ENCODE measurements around the gene SCN5A.

SCN5A gene

DNA sequence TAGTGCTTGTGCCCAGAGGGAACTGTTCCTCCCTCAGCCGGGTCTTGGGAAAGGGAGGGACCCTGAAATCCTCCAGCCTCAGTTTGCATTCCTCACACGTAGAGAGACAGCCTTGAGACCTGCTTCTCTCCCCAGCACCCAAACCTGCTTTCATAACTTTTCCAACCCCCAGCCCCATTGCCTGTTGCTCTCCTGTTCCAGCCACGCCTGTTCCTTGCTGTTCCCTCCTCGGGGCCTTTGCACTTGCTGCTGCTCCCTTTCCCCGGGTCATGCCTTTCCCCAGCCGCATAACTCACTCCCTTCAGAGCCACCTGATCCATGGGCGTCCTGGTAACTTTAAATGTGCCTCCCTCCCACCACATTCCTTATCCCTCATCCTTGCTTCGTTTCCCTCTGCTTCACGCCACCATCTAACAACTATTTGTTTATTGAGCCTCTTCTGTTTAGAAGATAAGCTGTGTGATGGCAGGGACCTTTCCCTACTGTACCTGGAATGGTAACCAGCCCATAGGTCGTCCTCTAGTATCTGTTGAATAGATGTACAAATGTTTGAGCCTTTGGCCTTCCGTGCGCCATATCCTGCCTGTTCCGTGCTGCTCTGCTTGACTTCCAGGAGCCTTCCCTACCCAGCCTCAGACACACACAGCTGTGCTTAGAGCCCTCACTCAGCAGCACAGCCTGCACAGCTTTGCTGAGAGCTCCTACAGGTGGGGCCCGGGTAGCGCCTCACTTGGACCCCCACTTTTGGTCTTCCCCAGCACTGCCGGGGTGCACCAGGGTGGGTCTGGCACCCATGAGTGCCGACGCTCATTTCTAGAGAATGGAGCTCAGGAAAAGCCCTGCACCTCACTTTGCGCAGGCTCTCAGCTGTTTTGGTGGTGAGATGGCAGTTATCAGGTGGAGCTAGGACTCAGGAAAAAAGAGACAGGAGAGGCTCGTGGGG is 60.2 kb downstream of the SCN5A start:
- Mint-ChIP-seq H3K4me3 (no peak overlapping the region), H3K36me3 (ENCODE audit: low read depth) (no peaks in the 10 kb centered on the region), H3K27ac (no peak overlapping the region), H3K9me3 (no peaks in the 10 kb centered on the region), H3K27me3 (ENCODE audit: low read depth) (peaks cover 7% of the 10 kb centered on the region), H3K4me1 (ENCODE audit: low read depth) (no peaks in the 10 kb centered on the region)

DNA sequence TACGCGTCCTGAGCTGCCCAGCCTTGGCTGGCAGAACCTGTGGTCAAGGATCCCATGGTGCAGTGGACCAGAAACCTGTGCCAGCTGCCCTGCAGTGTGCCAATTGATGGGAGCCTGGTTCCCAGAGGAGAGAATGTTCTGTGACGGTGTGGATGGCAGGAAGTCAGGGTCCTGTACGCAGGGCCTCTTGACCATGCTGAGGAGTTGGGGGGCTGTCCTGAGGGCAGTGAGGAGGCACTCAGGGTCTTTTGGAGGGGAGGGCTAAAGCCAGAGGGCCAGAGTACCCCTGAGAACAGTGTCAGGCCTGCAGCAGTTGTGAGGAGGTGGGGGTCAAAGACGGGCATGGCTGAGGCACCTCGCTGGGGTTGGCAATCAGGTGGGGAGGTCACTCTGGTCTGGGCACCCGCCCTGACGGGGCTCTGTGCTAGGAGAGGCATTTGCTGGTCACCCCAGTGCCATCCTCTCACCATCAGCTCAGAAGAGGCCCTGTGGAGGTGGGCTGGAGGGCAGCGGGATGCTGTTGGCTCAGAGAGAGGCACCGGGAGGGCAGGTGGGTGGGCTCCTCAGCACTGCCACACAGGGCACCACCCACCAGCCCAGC is 61.0 kb downstream of the SCN5A start:
- no peaks in the 10 kb centered on the region for H3K9me3 Mint-ChIP-seq
- peaks cover 1% of the 10 kb centered on the region for H3K27me3 Mint-ChIP-seq (ENCODE audit: low read depth)
- H3K4me1 Mint-ChIP-seq (ENCODE audit: low read depth) = no peaks in the 10 kb centered on the region
- H3K27ac Mint-ChIP-seq = no peak overlapping the region
- H3K36me3 Mint-ChIP-seq (ENCODE audit: low read depth) = no peaks in the 10 kb centered on the region
- H3K4me3 Mint-ChIP-seq = no peak overlapping the region

DNA sequence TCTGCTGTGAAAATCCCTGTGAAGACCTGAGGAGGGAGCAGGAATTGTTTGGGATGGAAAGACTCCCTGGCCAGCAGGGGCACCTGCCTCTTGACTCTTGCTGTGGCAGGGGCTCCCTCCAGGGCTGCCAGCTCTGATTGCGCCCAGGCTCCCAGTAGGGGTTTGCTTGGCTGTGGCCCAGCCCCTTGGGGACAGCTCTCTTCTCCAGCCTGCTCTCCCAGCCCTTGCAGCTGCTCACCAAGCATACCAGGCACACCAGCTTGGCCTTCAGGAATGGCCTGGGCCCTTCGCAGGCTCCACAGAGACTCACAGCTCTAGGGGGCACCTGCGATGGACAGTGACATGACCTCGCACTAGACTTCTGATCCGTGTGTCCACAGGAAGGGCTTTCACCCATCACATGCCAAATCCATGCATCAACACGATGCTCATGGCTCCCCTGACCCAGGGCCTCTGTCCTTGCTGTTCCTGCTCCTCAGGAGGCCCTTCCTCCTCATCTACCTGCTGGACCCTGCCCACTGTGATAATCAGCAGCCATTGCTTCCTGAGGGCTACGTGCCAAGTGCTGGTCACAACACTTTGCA is 61.8 kb downstream of the SCN5A start:
- Mint-ChIP-seq H3K27ac (no peak overlapping the region), H3K36me3 (ENCODE audit: low read depth) (no peaks in the 10 kb centered on the region), H3K4me3 (no peak overlapping the region), H3K27me3 (ENCODE audit: low read depth) (no peaks in the 10 kb centered on the region), H3K4me1 (ENCODE audit: low read depth) (no peaks in the 10 kb centered on the region), H3K9me3 (no peaks in the 10 kb centered on the region)

DNA sequence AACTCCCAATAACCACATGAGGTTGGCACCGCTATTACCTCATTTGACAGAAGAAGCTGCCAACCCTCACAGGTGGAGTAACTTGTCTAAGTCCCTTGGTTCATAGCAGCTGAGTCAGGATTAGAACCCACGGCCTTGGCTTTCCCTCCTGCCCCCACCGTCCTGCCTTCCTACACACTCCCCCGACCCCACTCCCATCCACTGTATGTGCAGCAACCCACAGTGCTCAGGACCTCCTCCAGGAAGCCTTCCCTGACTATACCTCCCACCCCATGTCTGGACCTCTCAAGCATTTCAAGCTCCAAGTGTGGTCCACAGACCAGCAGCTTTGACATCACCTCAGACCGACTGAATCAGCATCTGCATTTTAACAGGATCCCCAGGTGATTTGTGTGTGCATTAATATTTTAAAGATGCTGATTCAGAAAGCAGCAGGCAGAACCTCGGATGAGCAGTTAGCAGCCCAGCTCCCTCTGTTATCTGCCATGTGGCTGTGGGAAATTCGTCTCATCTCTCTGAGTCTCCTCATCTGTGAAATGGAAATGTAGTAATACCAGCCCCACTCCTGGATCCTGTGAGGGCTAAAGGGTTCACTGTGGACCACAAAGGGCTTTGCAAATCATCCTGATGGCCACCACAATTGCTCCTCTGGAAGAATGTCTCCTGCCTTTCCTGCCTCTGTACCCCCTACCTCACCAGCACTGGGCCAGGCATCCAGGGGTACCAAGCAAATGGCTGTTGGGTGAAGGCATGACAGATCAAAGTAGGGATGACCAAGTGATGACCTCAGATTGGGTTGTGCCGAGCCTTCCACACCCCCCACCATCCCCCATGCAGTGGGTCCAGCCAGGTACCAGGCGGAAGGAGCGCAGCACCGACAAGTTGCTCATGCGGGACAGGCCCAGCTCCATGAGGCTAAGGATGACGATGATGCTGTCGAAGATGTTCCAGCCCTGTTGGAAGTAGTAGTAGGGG is 62.7 kb downstream of the SCN5A start:
- H3K9me3 Mint-ChIP-seq = no peaks in the 10 kb centered on the region
- no peak overlapping the region for H3K4me3 Mint-ChIP-seq
- H3K36me3 Mint-ChIP-seq (ENCODE audit: low read depth) = no peaks in the 10 kb centered on the region
- H3K27me3 Mint-ChIP-seq (ENCODE audit: low read depth) = no peaks in the 10 kb centered on the region
- no peak overlapping the region for H3K27ac Mint-ChIP-seq
- no peaks in the 10 kb centered on the region for H3K4me1 Mint-ChIP-seq (ENCODE audit: low read depth)

DNA sequence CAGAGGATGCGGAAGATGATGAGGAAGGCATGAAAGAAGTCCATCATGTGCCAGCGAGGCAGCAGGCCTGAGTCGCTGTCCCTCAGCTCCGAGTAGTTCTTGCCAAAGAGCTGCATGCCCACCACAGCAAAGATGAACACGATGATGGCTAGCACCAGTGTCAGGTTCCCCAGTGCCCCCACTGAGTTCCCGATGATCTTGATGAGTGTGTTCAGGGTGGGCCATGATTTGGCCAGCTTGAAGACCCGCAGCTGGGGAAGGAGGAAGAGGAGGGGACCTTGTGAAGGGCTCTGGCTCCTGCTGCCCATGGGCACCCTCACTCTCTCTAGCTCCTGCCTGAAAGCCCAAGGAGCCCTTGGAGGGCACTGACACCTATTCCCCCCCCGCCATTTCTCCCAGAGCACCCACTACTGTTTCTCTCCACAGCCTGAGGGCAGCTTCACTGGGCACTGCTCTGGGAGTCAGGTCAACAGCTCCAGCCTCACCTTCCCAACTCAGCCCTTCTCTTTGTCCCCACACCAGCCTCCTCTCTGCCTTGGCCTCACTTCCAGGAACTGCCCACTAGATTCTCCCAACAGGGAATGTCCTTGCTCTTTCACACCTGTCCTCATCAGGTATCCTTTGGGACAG is 63.6 kb downstream of the SCN5A start:
- H3K27ac Mint-ChIP-seq = no peak overlapping the region
- no peaks in the 10 kb centered on the region for H3K36me3 Mint-ChIP-seq (ENCODE audit: low read depth)
- H3K4me3 Mint-ChIP-seq = no peak overlapping the region
- H3K27me3 Mint-ChIP-seq (ENCODE audit: low read depth) = no peaks in the 10 kb centered on the region
- no peaks in the 10 kb centered on the region for H3K4me1 Mint-ChIP-seq (ENCODE audit: low read depth)
- no peaks in the 10 kb centered on the region for H3K9me3 Mint-ChIP-seq

DNA sequence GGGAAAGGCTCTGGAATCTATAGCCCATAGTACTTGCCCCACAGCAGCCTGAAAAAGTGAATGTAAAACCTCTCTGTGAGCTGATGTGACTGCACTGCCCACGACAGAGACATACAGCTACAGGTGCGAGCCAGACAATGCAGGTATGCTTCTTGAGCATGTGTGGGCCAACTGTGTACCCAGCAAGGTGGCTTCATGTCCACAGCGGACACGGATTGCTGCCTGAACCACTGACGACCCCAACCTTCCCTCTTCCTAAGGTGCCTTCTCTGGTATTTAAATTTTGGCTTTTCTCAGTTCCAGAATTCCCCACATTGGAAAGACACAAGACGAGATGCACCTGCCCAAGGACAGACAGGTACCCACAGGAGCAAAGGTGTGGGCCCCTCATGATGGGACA is 65.8 kb downstream of the SCN5A start:
- H3K4me1 Mint-ChIP-seq (ENCODE audit: low read depth) = no peaks in the 10 kb centered on the region
- H3K9me3 Mint-ChIP-seq = no peaks in the 10 kb centered on the region
- H3K27me3 Mint-ChIP-seq (ENCODE audit: low read depth) = no peaks in the 10 kb centered on the region
- H3K36me3 Mint-ChIP-seq (ENCODE audit: low read depth) = no peaks in the 10 kb centered on the region
- no peak overlapping the region for H3K4me3 Mint-ChIP-seq
- H3K27ac Mint-ChIP-seq = no peak overlapping the region

DNA sequence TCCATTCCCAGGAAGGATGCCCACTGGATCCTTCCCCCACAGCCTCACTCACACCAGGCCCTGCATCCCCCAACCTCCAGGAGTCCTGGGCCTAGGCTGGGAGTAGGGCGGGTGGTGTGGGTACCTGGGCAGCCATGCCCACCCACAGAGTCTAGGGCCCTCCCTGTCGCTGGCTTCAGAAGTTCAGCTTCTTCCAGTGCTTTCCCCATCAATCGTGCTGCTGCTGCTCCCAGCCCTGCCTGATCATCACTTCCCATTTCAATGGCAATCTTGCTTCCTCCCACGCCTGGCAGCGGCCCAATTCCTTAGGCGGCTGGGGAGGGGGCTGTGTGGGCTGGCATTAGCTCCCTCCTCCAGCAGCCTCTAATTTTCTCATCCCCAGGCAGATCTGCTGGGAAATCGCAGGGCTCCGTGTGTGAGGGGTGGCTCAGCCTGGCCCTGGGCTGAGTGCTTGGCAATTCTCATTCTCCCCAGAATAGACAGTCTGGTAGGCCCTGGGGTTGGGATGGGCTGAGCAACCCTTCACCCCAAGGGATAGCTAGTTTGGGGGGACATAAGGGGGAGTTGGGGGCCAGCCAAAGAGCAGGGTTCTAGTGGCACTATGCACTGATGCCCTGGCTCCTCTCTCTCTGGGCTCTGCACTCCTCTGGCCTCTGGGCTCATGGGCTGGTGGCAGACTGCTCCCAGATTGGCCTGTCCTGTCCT is 66.4 kb downstream of the SCN5A start:
- no peak overlapping the region for H3K27ac Mint-ChIP-seq
- H3K4me1 Mint-ChIP-seq (ENCODE audit: low read depth) = no peaks in the 10 kb centered on the region
- H3K4me3 Mint-ChIP-seq = no peak overlapping the region
- H3K9me3 Mint-ChIP-seq = no peaks in the 10 kb centered on the region
- H3K27me3 Mint-ChIP-seq (ENCODE audit: low read depth) = no peaks in the 10 kb centered on the region
- H3K36me3 Mint-ChIP-seq (ENCODE audit: low read depth) = no peaks in the 10 kb centered on the region

DNA sequence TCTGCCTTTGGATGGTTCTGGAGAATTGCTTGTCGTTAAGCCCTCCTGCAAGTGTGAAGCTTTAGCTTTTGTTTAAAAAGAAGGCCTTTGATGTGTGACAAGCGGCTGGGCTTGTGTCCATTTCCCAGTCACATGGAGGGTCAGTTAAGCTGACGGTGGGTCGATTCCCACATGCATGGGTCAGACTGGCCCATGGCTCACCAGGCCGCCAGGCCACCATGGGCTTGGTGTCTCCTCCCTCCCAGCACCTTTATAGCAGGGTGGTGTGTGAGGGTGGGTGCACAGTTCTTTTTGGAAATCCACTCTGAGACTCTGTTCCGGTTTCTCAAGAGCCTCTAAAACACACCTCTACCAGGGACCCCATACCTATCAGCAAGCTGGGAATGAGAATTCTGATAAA is 67.2 kb downstream of the SCN5A start:
- H3K4me1 Mint-ChIP-seq (ENCODE audit: low read depth) = no peaks in the 10 kb centered on the region
- no peak overlapping the region for H3K27ac Mint-ChIP-seq
- H3K27me3 Mint-ChIP-seq (ENCODE audit: low read depth) = no peaks in the 10 kb centered on the region
- no peaks in the 10 kb centered on the region for H3K36me3 Mint-ChIP-seq (ENCODE audit: low read depth)
- H3K4me3 Mint-ChIP-seq = no peak overlapping the region
- no peaks in the 10 kb centered on the region for H3K9me3 Mint-ChIP-seq

DNA sequence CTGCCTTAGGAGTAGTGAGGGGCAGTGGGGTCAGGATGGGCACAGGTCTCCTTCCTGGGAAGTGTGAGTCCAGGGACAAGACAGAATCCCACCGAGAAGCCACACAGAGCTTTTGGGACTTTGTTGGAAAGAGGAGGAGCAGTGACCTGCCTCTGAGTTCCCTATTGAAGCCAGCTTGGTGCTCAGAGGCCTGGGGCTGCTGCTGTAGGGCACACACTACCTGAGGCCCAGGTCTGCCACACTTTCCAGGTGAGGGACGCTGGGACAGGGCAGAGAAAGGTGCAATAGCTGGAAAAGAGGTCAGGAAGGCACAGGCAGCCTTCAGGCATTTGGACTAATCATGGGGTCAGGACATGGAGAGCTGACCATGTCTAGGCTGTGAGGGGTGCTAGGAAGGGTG is 67.7 kb downstream of the SCN5A start:
- no peaks in the 10 kb centered on the region for H3K4me1 Mint-ChIP-seq (ENCODE audit: low read depth)
- H3K4me3 Mint-ChIP-seq = no peak overlapping the region
- H3K27ac Mint-ChIP-seq = no peak overlapping the region
- no peaks in the 10 kb centered on the region for H3K36me3 Mint-ChIP-seq (ENCODE audit: low read depth)
- H3K27me3 Mint-ChIP-seq (ENCODE audit: low read depth) = no peaks in the 10 kb centered on the region
- no peaks in the 10 kb centered on the region for H3K9me3 Mint-ChIP-seq

DNA sequence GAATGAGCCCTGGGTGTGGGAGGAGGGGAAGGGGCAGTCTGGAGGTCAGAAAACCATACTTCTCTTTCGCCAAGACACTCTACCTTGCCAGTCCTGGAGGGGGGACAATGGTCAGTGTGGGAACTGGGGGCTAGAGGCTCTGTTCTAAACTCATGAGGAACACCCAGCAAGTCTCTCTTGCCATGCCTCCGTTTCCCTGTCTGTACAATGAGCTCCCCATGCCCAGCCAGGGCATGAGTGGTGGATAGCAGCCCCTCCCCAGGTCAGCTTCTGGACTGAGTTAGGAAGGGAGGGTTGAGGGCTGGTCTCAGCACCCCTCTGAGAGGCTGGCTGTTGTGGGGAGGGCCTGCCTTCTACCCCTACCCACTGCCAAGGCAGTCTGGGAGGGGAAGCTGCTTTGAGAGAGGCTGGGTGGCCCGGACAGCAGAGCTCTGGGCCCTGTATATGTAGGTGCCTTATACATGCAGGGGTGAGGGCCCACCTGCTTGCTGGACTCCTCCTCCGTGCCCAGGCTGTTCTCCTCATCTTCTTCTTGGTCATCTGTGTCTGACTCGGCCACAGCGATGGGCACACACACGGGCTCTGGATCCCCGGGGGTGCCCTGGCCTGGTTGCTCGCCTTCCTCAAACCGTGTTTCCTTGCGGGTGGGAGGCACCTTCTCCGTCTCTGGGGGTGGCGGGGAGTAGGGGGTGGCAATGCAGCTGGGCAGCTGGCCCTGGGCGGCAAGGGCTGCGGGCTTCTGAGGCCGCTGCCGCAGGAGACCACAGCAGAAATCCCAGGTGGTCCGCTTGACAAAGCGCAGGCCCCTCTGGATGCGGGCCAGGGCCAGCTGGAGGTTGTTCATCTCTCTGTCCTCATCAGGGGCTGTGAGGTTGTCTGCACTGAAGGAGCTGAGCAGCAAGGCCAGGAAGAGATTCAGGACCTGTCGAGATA is 68.8 kb downstream of the SCN5A start:
- no peaks in the 10 kb centered on the region for H3K36me3 Mint-ChIP-seq (ENCODE audit: low read depth)
- no peaks in the 10 kb centered on the region for H3K27me3 Mint-ChIP-seq (ENCODE audit: low read depth)
- no peaks in the 10 kb centered on the region for H3K4me1 Mint-ChIP-seq (ENCODE audit: low read depth)
- no peaks in the 10 kb centered on the region for H3K9me3 Mint-ChIP-seq
- H3K4me3 Mint-ChIP-seq = no peak overlapping the region
- H3K27ac Mint-ChIP-seq = no peak overlapping the region

DNA sequence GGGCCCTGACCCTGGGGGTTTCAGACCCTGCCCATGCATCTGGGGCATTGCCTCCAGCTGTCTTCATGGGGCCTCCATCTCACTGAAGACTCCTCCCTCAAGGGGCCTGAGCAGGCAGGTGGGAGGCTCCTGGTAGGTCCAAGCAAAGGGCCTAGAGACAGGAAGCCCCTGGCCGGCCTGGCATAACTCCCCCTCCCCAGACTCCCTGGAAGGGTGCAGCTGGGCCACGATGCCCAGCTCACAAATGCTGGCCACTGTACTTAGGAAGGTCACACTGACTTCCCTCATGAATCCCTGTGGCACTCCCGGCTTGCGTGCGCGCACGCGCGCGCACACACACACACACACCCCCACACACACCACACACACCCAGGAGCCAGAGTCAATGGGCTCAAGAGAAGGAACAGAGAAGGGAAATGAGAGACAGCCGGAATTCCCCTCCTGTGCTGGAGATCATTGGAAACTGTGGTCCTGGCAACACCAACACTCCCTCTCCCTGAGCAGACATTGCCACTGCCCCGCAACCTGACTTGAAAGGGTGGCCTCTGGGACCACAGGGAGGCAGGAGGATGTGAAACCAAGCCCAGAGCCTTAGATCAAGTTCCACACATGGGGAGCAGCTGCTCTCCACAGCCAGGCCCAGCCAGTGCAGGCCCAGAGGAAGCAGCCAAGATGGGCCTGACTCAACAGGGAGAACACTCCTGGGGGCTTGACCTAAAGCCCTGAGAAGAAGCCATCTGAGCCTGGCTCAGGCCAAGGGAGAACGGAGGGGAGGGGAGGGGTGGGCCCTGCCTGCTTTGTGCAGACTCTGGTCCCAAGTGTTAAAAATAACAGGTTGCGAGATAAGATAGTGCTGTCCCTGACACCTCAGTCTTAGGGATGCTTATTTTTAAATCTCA is 69.7 kb downstream of the SCN5A start:
- Mint-ChIP-seq H3K27ac (no peak overlapping the region), H3K27me3 (ENCODE audit: low read depth) (no peaks in the 10 kb centered on the region), H3K4me1 (ENCODE audit: low read depth) (no peaks in the 10 kb centered on the region), H3K9me3 (no peaks in the 10 kb centered on the region), H3K36me3 (ENCODE audit: low read depth) (no peaks in the 10 kb centered on the region), H3K4me3 (no peak overlapping the region)

DNA sequence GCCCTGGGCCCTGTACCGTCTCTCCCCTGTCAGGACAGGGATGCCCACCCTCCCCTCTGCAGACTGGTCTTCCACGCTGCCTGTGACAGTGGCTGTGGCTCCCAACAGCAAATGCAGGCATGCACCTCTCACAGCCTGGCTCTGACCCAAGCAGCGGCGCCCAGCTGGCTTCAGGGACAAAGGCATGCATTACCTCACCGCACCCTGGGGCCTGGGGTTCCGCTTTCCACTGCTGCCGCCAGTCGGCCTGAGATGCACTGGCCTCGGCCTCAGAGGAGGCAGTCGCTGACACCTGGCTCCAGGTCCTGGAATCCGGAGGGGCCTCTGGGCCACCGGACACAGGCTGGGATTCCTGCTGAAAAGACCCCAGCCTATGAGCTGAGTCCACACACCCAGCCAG is 70.3 kb downstream of the SCN5A start:
- H3K9me3 Mint-ChIP-seq = no peaks in the 10 kb centered on the region
- no peaks in the 10 kb centered on the region for H3K4me1 Mint-ChIP-seq (ENCODE audit: low read depth)
- no peaks in the 10 kb centered on the region for H3K36me3 Mint-ChIP-seq (ENCODE audit: low read depth)
- H3K27me3 Mint-ChIP-seq (ENCODE audit: low read depth) = no peaks in the 10 kb centered on the region
- H3K27ac Mint-ChIP-seq = no peak overlapping the region
- H3K4me3 Mint-ChIP-seq = no peak overlapping the region
